GM19240 (cell line): Measurements from ENCODE around the gene SLIT3.

ENCODE experiments used
- DNase-seq: peaks from one replicate; pipeline ENCODE4 v3.0.0; 2011; ENCODE audit warnings: low spot score; ENCODE audit not compliant: insufficient read length

The SLIT3 gene

GRCh38 chr5:169176709-169177694, 123.9 kb downstream of the SLIT3 start:
- no peak for DNase-seq

- DNase-seq = no peak
These were observed 125.2 kb downstream of the SLIT3 start for GRCh38 chr5:169175733-169176132.

GRCh38 chr5:169174923-169175322, 126.0 kb downstream of the SLIT3 start:
- no peak for DNase-seq

- no peak for DNase-seq
These were observed 127.6 kb downstream of the SLIT3 start for GRCh38 chr5:169173372-169173771.

- DNase-seq = no peak
These were observed 129.4 kb downstream of the SLIT3 start for GRCh38 chr5:169171515-169171914.

GRCh38 chr5:169169783-169170182, 131.2 kb downstream of the SLIT3 start:
- DNase-seq = no peak

GRCh38 chr5:169168280-169168679, 132.7 kb downstream of the SLIT3 start:
- DNase-seq = no peak

- no peak for DNase-seq
These were observed 134.9 kb downstream of the SLIT3 start for GRCh38 chr5:169166078-169166477.

- DNase-seq = no peak
These were observed 135.9 kb downstream of the SLIT3 start for GRCh38 chr5:169165052-169165451.

GRCh38 chr5:169164481-169164925, 136.4 kb downstream of the SLIT3 start:
- no peak for DNase-seq

GRCh38 chr5:169162407-169162806, 138.5 kb downstream of the SLIT3 start:
- no peak for DNase-seq

- DNase-seq = no peak
These were observed 139.8 kb downstream of the SLIT3 start for GRCh38 chr5:169161022-169161680.

- no peak for DNase-seq
These were observed 140.5 kb downstream of the SLIT3 start for GRCh38 chr5:169160405-169160901.

- no peak for DNase-seq
These were observed 142.2 kb downstream of the SLIT3 start for GRCh38 chr5:169158764-169159163.

- DNase-seq = no peak
These were observed 143.9 kb downstream of the SLIT3 start for GRCh38 chr5:169157064-169157463.

- no peak for DNase-seq
These were observed 146.3 kb downstream of the SLIT3 start for GRCh38 chr5:169154679-169155078.

- DNase-seq = no peak
These were observed 147.5 kb downstream of the SLIT3 start for GRCh38 chr5:169153405-169153804.

GRCh38 chr5:169152946-169153345, 148.0 kb downstream of the SLIT3 start:
- DNase-seq = no peak

- no peak for DNase-seq
These were observed 148.5 kb downstream of the SLIT3 start for GRCh38 chr5:169152453-169152852.

- DNase-seq = no peak
These were observed 149.7 kb downstream of the SLIT3 start for GRCh38 chr5:169151051-169151805.

- DNase-seq = no peak
These were observed 150.8 kb downstream of the SLIT3 start for GRCh38 chr5:169150108-169150507.

- no peak for DNase-seq
These were observed 151.6 kb downstream of the SLIT3 start for GRCh38 chr5:169149317-169149716.
